ENCODE measurements around the gene PDE4B. TPM values are rescaled to one million over a fixed set of nuclear protein-coding genes. Genes with fewer than 3 reads are reported as not detected.
"Not testable (repeated sequence)": the region's sequence is repeated elsewhere in the genome, so short reads cannot be mapped to it uniquely, and the experiment has no call there.

The PDE4B gene
- total RNA-seq, 1 experiment from 2014 or later = 9.0 TPM

GRCh38 chr1:65953170-65953569 is 160.5 kb downstream of the PDE4B start:
- no peak for DNase-seq (ENCODE audit: low read depth)

DNA sequence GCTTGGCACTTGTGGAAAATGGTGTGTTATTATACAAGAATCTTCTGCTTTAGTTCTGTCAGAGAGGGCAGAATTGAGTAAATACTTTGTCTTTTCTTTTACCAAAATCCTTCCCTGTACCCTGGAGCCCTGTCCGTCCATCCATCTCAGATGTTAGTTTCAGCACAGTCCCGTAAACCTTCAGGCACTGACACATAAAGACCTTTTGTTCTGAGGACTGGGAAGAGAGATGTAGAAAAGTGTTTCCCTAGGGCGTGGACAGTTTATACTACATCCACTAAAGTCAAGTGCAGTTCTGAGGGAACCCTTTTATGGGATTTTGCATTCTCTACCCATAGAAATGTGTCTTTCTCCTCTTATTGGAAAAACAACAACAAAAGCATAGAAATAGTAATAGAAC is 162.4 kb downstream of the PDE4B start:
- DNase-seq (ENCODE audit: low read depth) = peak; percentile 35

GRCh38 chr1:65955503-65955902 is 162.8 kb downstream of the PDE4B start:
- DNase-seq (ENCODE audit: low read depth) = no peak

DNA sequence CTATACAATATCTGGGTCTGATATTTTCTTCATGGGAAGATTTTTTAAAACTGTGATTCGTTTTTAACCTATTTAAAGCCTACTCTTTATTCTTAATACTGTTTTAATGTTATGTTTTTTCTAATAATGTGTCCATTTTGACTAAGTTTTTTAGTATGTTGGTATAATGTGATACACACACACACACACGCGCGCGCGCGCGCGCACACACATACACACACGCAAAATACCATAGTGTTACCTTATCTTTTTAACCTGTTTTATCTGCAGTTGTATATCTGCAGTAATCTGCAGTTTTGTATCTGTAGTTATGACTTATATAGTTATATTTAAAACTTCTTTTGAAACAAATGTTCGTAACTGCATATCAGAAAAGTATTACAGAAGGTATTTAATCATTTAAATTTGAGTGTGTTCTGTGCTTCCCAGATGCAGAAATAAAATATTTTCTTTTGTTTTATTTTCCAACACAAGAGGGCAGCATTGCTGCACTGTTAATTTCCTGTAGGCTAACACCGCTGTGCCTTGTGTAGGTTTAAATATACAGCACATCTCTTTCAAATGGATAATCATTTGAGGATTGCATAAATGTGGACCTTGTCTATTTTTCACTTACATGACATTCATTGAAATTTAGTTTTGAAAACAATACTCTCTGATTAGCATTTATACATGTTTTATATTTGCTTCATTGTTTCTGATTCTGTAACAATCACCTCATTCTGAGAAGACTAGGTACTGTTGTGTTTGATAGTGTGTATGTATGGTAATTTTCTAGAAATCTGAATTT is 166.1 kb downstream of the PDE4B start:
- peak; percentile 54 for DNase-seq (ENCODE audit: low read depth)

DNA sequence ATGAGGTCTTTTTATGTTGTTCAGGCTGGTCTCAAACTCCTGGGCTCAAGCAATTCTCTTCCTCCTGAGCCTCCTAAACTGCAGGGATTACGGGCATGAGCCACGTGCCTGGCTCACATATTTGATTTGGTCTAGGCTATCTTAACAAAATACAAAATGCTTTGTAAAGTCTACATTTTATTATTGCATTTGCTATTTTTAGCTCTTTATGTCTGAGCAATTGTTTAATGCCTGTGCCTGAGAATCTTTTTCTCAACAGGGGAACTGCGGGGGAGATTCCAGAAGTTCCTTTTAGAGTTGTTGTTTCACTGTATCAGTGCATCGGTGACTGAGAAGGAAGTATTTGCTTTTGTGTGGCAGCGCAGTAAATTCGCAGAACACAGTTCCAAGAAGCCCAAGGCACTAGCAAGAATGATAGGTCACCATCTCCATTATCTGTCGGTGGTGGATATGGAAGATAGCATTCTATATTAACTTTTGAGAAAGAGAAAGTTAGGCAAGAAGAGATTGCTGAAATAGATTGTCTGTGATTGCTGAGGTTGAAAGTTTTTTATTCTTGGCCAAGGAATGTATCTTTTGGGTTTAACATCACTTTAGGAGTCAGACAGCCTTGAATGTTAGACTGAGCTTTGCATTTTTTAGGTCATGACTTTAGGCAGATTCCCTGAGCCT is 167.3 kb downstream of the PDE4B start:
- no peak for DNase-seq (ENCODE audit: low read depth)

DNA sequence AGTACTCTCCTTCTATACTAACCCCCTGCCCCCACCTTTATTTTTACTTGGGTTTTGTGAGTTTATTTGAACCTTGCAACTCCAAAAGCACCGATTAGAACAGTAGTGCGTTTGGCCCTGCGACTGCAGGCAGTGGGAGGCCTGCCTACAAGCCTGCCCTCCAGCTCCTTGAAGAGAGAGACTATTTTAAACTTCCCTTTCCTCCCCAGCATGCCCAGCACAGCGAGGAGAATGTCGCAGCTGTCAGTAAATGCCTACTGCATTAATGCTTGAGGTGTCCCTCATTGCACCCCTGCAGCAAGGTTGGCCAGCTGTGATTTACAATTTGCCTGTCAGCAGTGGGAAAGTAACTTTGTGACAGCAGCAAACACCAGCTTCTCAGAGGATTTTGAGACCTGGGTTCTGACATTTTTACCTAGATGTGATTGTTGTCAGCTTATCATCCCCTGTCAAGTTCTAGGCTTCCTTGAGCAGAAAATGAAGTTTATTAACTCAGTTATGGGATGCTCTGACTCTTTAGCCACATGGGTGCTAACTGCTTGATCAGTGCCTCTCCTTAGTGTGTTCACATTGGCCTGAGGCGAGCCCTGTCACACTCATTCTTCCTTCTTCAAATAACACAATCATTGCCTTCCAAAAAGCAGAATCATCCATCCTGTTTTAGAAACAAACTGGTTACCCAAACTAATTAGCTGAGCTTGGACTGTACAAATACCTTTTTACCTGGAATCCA is 170.6 kb downstream of the PDE4B start:
- no peak for DNase-seq (ENCODE audit: low read depth)

GRCh38 chr1:65964123-65964522 is 171.4 kb downstream of the PDE4B start:
- no peak for DNase-seq (ENCODE audit: low read depth)

DNA sequence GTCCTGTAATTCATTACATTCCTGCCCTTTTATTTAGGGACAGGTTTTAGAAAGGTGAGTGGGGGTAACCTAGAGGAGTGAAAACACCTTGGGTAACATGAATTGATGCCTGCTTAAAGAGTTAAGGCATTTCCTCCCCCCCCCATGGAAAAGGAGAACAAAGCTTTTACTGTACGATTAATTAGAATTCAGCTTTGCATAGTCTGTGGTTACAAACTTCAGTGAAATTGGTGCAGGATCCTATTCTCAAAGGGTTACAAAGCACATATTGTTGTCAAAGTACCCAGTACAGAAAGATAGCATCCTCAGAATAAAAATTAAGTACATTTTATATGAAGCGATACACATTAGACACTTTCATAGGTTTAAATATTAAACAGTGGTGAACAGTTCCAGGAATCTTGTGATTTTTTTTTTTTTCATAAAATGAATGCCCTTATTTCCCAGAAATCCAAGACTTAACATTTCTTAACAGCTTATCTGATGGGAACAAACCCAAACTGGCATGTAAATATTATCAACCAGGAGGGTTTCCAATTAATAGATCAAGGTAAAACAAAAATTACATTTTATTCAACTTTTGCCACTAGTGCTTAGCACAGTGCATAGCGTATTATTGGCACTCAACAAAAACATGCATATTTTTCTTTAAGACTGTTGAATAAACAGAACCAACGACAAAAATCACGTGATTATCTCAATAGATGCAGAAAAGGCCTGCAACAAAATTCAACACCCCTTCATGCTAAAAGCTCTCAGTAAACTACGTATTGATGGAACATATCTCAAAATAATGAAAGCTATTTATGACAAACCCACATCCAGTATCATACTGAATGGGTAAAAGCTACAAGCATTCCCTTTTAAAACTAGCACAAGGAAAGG is 172.7 kb downstream of the PDE4B start:
- peak; percentile 24 for DNase-seq (ENCODE audit: low read depth)

GRCh38 chr1:65967492-65967891 is 174.8 kb downstream of the PDE4B start:
- not testable (repeated sequence) for DNase-seq (ENCODE audit: low read depth)

- no peak for DNase-seq (ENCODE audit: low read depth)
Observed at GRCh38 chr1:65971547-65971946, 178.9 kb downstream of the PDE4B start.

GRCh38 chr1:65975708-65976107 is 183.0 kb downstream of the PDE4B start:
- no peak for DNase-seq (ENCODE audit: low read depth)

DNA sequence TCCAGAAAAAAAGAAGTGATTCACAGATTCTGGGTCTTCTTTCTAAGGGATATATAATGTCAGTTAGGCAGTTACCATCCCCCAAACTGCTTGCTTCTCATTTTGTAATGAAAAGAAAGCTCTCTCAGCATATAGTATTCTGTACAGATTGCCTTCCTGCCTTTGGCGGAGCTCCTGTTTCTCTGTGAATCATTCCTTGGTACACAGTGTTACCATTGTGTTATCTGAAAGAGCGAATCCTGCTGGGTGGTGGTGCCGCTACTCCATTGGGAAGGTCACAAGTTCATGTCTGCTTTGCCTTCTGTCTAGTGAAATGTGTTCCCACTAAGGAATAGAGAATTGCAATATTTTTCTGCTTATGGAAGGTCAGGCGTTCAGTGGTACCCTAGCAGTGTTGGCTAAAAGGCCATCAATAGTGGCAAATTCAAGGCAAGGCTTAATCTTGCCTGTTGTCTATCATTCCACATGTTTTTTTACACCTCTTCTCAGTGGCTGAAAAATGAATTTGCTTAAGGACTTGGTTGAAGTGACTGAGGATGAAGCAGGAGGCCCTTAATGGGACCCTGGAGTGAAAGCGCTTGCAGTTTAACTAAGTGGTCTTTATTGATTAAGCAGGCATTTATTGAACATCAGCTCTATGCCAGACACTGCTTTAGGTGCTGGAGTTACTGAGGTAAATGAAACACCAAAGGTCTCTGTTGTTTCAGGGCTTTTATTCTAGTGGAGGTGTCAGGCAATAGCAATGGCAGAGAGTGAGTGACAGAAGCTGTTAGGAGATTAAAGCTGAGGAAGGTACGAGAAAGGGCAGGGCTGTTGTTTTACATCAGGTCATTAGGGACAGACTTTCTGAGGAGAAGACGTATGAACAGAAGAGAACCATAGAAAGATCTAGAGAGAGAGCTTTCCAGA is 186.7 kb downstream of the PDE4B start:
- DNase-seq (ENCODE audit: low read depth) = peak; percentile 59

DNA sequence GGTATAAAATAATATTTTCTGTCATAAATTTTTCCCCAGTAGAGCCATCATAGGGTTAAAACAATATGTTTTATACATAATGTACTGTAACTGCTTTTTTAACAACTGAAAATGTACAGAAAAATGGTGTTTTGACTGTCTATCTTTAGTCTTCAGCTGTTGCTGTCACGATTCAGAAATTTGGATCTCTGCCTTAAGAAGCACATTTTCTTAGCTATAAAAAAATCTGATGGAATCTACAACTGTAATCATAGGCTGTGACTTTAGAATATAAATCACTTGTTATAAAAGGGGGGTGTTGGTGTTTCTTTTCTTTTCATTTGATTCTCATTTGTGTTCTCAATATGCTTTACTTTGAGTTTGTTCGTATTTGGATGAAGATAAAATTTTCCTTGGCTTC is 187.5 kb downstream of the PDE4B start:
- no peak for DNase-seq (ENCODE audit: low read depth)

- no peak for DNase-seq (ENCODE audit: low read depth)
Observed at GRCh38 chr1:65983500-65983899, 190.8 kb downstream of the PDE4B start.

- no peak for DNase-seq (ENCODE audit: low read depth)
Observed at GRCh38 chr1:65985393-65986066, 192.8 kb downstream of the PDE4B start.

- no peak for DNase-seq (ENCODE audit: low read depth)
Observed at GRCh38 chr1:65986146-65986545, 193.5 kb downstream of the PDE4B start.

GRCh38 chr1:65990161-65990560 is 197.5 kb downstream of the PDE4B start:
- no peak for DNase-seq (ENCODE audit: low read depth)

DNA sequence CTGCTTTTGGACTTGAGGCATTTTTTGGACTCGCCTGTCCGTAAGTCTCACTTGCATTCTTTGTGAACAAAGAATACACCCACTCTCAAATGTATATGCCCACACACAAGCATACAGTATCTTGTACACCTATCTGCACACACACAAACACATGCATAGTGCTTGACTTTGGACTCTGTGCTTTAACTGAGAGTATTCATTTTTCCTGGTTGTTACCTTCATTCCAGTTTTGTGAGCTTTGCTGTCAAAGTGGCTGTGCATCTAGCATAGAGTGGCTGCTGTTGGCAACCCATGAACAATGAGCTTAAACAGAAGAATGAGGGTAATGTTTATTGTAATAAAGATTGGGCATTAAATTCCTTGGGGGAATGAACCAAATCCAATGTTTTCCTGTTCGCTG is 199.0 kb downstream of the PDE4B start:
- no peak for DNase-seq (ENCODE audit: low read depth)

DNA sequence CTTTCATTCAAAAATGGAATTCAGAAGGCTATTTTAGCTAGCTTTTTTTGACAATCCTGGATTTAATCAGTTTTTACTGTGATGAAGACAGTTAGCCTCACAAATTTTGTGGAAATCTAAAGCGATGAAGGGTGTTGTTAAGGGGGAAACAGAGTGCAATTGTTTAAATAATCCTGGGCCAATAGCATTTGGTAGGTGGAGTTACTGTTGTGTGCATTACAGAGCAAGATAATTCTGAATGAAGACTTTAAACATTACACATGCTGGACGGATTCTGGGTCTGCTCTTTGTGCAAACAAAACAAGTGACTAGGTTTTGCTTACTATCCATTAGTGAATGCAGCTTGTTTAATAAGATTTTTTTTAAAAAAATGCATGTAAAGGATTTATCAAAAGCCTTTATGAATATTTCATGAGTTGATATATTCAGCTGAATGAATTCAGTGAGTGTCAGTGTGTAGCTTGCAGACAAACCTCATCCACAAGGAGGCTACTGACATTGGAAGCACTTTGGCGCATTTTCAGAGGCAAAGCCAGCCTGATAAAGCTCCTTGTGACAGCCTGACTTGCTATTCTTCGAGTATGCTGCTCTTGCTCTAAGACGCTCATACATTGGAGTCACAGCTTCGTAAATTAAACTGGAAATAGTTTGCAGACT is 199.6 kb downstream of the PDE4B start:
- peak; percentile 33 for DNase-seq (ENCODE audit: low read depth)

Data from RPMI7951 (cell line).